Keratinocyte (primary cell): ENCODE measurements around the gene PRKCSH.

Experiments used
- EZH2 ChIP-seq: IDR thresholded peaks from one replicate; pipeline ENCODE4 v1.6.1; 2012; ENCODE audit warnings: inconsistent platforms, mild to moderate bottlenecking, low read length, moderate library complexity
- TF ChIP-seq, protein P1 (sequence below), 3 experiments: IDR thresholded peaks in 1 of 3; conservative IDR thresholded peaks in 1 of 3; optimal IDR thresholded peaks in 1 of 3; 2 replicates in 2 of 3; 3 replicates in 1 of 3; pipeline versions ENCODE3 to v1.5.1; 2011; ENCODE audit warnings: low read length in 3 of 3, mild to moderate bottlenecking in 3 of 3, moderate library complexity in 2 of 3, control low read depth in 1 of 3, inconsistent platforms in 1 of 3; ENCODE audit not compliant: insufficient read depth in 2 of 3; ENCODE audit errors: extremely low read depth in 1 of 3

DNA sequence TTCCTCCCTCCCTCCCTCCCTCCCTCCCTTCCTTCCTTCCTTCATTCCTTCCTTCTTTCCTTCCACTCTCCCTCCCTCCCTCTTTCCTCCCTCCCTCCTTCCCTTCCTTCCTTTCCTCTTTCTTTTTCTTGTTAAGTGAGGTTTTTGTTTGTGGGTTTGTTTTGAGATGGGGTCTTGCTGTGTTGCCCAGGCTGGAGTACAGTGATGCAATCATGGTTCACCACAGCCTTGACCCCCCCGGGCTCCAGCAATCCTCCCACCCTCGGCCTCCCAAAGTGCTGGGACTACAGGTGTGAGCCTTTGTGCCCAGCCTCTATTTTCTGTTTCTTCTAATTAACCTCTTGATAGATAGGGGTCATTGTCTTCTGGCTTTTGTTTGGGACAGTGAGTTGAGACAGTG, 26.0 kb downstream of the PRKCSH start:
- no peak for TF ChIP-seq EZH2
- TF ChIP-seq, protein P1, sequence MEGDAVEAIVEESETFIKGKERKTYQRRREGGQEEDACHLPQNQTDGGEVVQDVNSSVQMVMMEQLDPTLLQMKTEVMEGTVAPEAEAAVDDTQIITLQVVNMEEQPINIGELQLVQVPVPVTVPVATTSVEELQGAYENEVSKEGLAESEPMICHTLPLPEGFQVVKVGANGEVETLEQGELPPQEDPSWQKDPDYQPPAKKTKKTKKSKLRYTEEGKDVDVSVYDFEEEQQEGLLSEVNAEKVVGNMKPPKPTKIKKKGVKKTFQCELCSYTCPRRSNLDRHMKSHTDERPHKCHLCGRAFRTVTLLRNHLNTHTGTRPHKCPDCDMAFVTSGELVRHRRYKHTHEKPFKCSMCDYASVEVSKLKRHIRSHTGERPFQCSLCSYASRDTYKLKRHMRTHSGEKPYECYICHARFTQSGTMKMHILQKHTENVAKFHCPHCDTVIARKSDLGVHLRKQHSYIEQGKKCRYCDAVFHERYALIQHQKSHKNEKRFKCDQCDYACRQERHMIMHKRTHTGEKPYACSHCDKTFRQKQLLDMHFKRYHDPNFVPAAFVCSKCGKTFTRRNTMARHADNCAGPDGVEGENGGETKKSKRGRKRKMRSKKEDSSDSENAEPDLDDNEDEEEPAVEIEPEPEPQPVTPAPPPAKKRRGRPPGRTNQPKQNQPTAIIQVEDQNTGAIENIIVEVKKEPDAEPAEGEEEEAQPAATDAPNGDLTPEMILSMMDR (optimal IDR thresholded peaks at IDR 0.05 in 1 of 3, IDR thresholded peaks at IDR 0.05 in 1 of 3, conservative IDR thresholded peaks at IDR 0.05 in 1 of 3; ENCODE audit: extremely low read depth in 1 of 3, insufficient read depth in 2 of 3, low read length in 3 of 3), result no peak
